ENCODE data around the gene STK32B. TPM values are rescaled to one million over a fixed set of nuclear protein-coding genes. Genes with fewer than 3 reads are reported as not detected.

Gene STK32B
- total and polyA plus RNA-seq, 2 of the 8 experiments (the other 6 are each of a cell fraction or from before 2014, with no cell fraction given) = 2.3 to 2.5 TPM

GRCh38 chr4:5477613-5478012, 426.3 kb downstream of the STK32B start:
- Histone ChIP-seq H2BK20ac (ENCODE audit: low read length) (no peak overlapping the region), H3K27me3 (replicated peaks in 1 of 4; ENCODE audit: control insufficient read depth in 3 of 4, extremely low read depth in 1 of 4, insufficient read depth in 3 of 4, low read length in 3 of 4) (no peaks in the 10 kb centered on the region), H4K20me1 (replicated peaks in 1 of 2; ENCODE audit: control insufficient read depth in 1 of 2, insufficient read depth in 2 of 2, low read length in 2 of 2) (no peaks in the 10 kb centered on the region), H3K36me3 (ENCODE audit: control insufficient read depth in 2 of 4, insufficient read depth in 4 of 4, low read length in 3 of 4) (no peaks in the 10 kb centered on the region), H3K18ac (ENCODE audit: extremely low read depth, low read length) (no peak overlapping the region), H3K4me2 (ENCODE audit: insufficient read depth in 1 of 2, low read depth in 2 of 2, low read length in 2 of 2) (no peak overlapping the region), H4K8ac (ENCODE audit: extremely low read depth, insufficient read depth, low read length) (no peak overlapping the region), H3K14ac (ENCODE audit: insufficient read length) (no peak overlapping the region), H3K23ac (ENCODE audit: insufficient read length) (no peak overlapping the region), H2AK5ac (ENCODE audit: low read depth, low read length) (peak overlapping the region; percentile 26; the same call in 1 of the 2 replicates), H3K23me2 (ENCODE audit: low read depth, low read length) (no peaks in the 10 kb centered on the region), H2AFZ (ENCODE audit: low read length) (no peak overlapping the region), H2BK12ac (ENCODE audit: low read depth, low read length) (no peak overlapping the region; the same call in 1 of the 2 replicates), H3K9ac (replicated peaks in 1 of 4; ENCODE audit: extremely low read depth in 1 of 4, low read depth in 3 of 4, low read length in 3 of 4) (no peak overlapping the region), H2BK5ac (ENCODE audit: low read depth, low read length) (no peak overlapping the region), H3K27ac (ENCODE audit: low read depth, low read length) (no peak overlapping the region), H2BK120ac (replicated peaks; ENCODE audit: low read depth, low read length) (no peak overlapping the region), H4K5ac (ENCODE audit: insufficient read length, low read depth, low read length) (no peak overlapping the region), H4K91ac (replicated peaks; ENCODE audit: insufficient read length, low read length) (no peak overlapping the region), H3K4me3 (ENCODE audit: extremely low read depth in 1 of 4, insufficient read depth in 2 of 4, low read depth in 3 of 4, low read length in 4 of 4) (no peak overlapping the region), H3K9me3 (ENCODE audit: insufficient read depth in 2 of 2, low read depth in 1 of 2, low read length in 1 of 2) (no peaks in the 10 kb centered on the region), H3K4me1 (replicated peaks in 1 of 4; ENCODE audit: control insufficient read depth in 3 of 4, insufficient read depth in 4 of 4, low read length in 3 of 4) (peaks cover 0 to 8% (median 0%) of the 10 kb centered on the region in 4 experiments; a peak in 3 of 7 replicates), H3K4ac (replicated peaks; ENCODE audit: insufficient read length, low read depth, low read length) (no peak overlapping the region), H2BK15ac (ENCODE audit: low read length) (no peak overlapping the region), H3K79me1 (ENCODE audit: low read depth, low read length) (no peaks in the 10 kb centered on the region), H3K79me2 (ENCODE audit: control insufficient read depth in 1 of 2, insufficient read depth in 2 of 2, low read length in 2 of 2) (no peaks in the 10 kb centered on the region), H3K56ac (replicated peaks; ENCODE audit: insufficient read length, low read depth, low read length) (no peak overlapping the region)
- FAIRE-seq (no peak), DNase-seq (ENCODE audit: low read depth in 1 of 2, low spot score in 2 of 2) (no peak)
- ChIA-PET CTCF (ENCODE audit: partially characterized antibody) (interaction anchor here (1.2 kb wide), 1 partner anchor 12 kb away, joined by 3 read pairs; no protein-coding TSS in a partner anchor), POLR2A (ENCODE audit: partially characterized antibody) (no interaction called here)
- 83% methylated on average over 8 of the region's 8 CpGs; no CpG with 5 or more reads in 1 of the 2 experiments for WGBS, 2 experiments (ENCODE audit: extremely low coverage in 1 of 2, insufficient coverage in 1 of 2, insufficient read length in 1 of 2, insufficient replicate concordance in 2 of 2, low coverage in 1 of 2, low lambda C conversion rate in 2 of 2, missing lambda C conversion rate in 1 of 2)
- TF ChIP-seq BCL11A (IDR thresholded peaks at IDR 0.05; ENCODE audit: low read depth in 2 of 2, low read length in 2 of 2) (no peak), JUND (IDR thresholded peaks at IDR 0.05; ENCODE audit: low read length) (no peak), RXRA (IDR thresholded peaks at IDR 0.05; ENCODE audit: insufficient read depth, low read depth, low read length) (no peak), RFX5 (IDR thresholded peaks at IDR 0.05; ENCODE audit: borderline replicate concordance, low read depth, low read length) (no peak)

All from H1 (cell line).